GM19372 (cell line): ENCODE data around the gene ADAMTS6.
"Not testable (repeated sequence)": the region's sequence is repeated elsewhere in the genome, so short reads cannot be mapped to it uniquely, and the experiment has no call there.

Experiments
- ATAC-seq: cut with Tn5 transposase; IDR thresholded peaks from one replicate; pipeline ENCODE4 v1.9.1; 2021; ENCODE audit warnings: mild to moderate bottlenecking, low read depth, moderate library complexity; ENCODE audit not compliant: unreplicated experiment

The ADAMTS6 gene

GRCh38 chr5:65204966-65205365 is 276.8 kb downstream of the ADAMTS6 start:
- no peak for ATAC-seq

GRCh38 chr5:65203746-65204145 is 278.0 kb downstream of the ADAMTS6 start:
- ATAC-seq: no peak

- no peak for ATAC-seq
These were observed 281.6 kb downstream of the ADAMTS6 start for GRCh38 chr5:65199993-65200675.

- no peak for ATAC-seq
These were observed 283.1 kb downstream of the ADAMTS6 start for GRCh38 chr5:65198456-65199120.

- ATAC-seq: no peak
These were observed 283.9 kb downstream of the ADAMTS6 start for GRCh38 chr5:65197531-65198455.

GRCh38 chr5:65194871-65195270 is 286.8 kb downstream of the ADAMTS6 start:
- no peak for ATAC-seq

GRCh38 chr5:65192331-65192730 is 289.4 kb downstream of the ADAMTS6 start:
- no peak for ATAC-seq

GRCh38 chr5:65191554-65192135 is 290.1 kb downstream of the ADAMTS6 start:
- no peak for ATAC-seq

GRCh38 chr5:65190328-65191053 is 291.2 kb downstream of the ADAMTS6 start:
- no peak for ATAC-seq

GRCh38 chr5:65186646-65187227 is 295.0 kb downstream of the ADAMTS6 start:
- no peak for ATAC-seq

- no peak for ATAC-seq
These were observed 296.3 kb downstream of the ADAMTS6 start for GRCh38 chr5:65185468-65185867.

GRCh38 chr5:65184780-65185179 is 296.9 kb downstream of the ADAMTS6 start:
- no peak for ATAC-seq

GRCh38 chr5:65174231-65174630 is 307.5 kb downstream of the ADAMTS6 start:
- ATAC-seq: not testable (repeated sequence)

GRCh38 chr5:65173130-65173525 is 308.6 kb downstream of the ADAMTS6 start:
- no peak for ATAC-seq

- ATAC-seq: peak; percentile 99
These were observed 309.1 kb downstream of the ADAMTS6 start for GRCh38 chr5:65172486-65173129.

GRCh38 chr5:65171645-65172044 is 310.1 kb downstream of the ADAMTS6 start:
- ATAC-seq: no peak

- ATAC-seq: no peak
These were observed 318.0 kb downstream of the ADAMTS6 start for GRCh38 chr5:65163698-65164097.

- no peak for ATAC-seq
These were observed 320.1 kb downstream of the ADAMTS6 start for GRCh38 chr5:65161655-65162054.

- ATAC-seq: no peak
These were observed 323.7 kb downstream of the ADAMTS6 start for GRCh38 chr5:65157906-65158603.
